Caco-2 (cell line): ENCODE results near the gene GUSB. TPM values are rescaled to one million over a fixed set of nuclear protein-coding genes. Genes with fewer than 3 reads are reported as not detected.

Source experiments
- BruUV-seq: library from RNA; stranded (reverse); fragments of 400-500 nt; replicated peaks from 2 replicates; lab custom pipeline; 2021; lab: Mats Ljungman, UMichigan
- CTCF ChIA-PET: fragments of 300-600 bp; sonication (Branson Sonifier 250); formaldehyde crosslinking; loops from one replicate; lab custom pipeline; 2022; ENCODE audit warnings: antibody characterized with exemption; lab: Charles Lee
- POLR2A ChIA-PET: fragments of 300-600 bp; sonication (Branson Sonifier 250); formaldehyde crosslinking; loops from one replicate; lab custom pipeline; 2022; ENCODE audit warnings: antibody characterized with exemption; lab: Charles Lee
- DNase-seq, 2 experiments: peaks; one replicate each; pipeline versions ENCODE4 v3.0.0 to v3.0.0-alpha.2; 2020 to 2022
- H3K27me3 ChIP-seq: replicated peaks from 2 replicates; pipeline ENCODE4 v1.6.0; 2011; ENCODE audit warnings: low read length; ENCODE audit not compliant: control insufficient read depth, insufficient read depth
- H3K36me3 ChIP-seq: 2 replicates; pipeline ENCODE4 v1.5.1; 2011; ENCODE audit warnings: low read length; ENCODE audit not compliant: control insufficient read depth, insufficient read depth
- H3K4me1 ChIP-seq: fragments of 250-450 bp; sonication (Bioruptor Pico); 2 replicates; pipeline ENCODE4 v1.5.1; 2020; ENCODE audit warnings: mild to moderate bottlenecking
- H3K4me3 ChIP-seq: 2 replicates; pipeline ENCODE4 v1.5.1; 2011; ENCODE audit warnings: low read depth, mild to moderate bottlenecking, control low read depth, low read length
- H3K9me3 ChIP-seq: fragments of 250-450 bp; sonication (Bioruptor Pico); 2 replicates; pipeline ENCODE4 v1.5.1; 2020; ENCODE audit warnings: mild to moderate bottlenecking, moderate library complexity
- H3K27ac Mint-ChIP-seq: one replicate; pipeline ENCODE4 v1.8.0; 2022; ENCODE audit warnings: mixed read lengths; ENCODE audit not compliant: unreplicated experiment
- H3K27me3 Mint-ChIP-seq: one replicate; pipeline ENCODE4 v1.8.0; 2022; ENCODE audit warnings: mixed read lengths; ENCODE audit not compliant: insufficient read depth, unreplicated experiment
- H3K36me3 Mint-ChIP-seq: one replicate; pipeline ENCODE4 v1.8.0; 2022; ENCODE audit warnings: mild to moderate bottlenecking, mixed read lengths; ENCODE audit not compliant: insufficient read depth, unreplicated experiment
- H3K4me1 Mint-ChIP-seq: one replicate; pipeline ENCODE4 v1.8.0; 2022; ENCODE audit warnings: low read depth, mixed read lengths; ENCODE audit not compliant: unreplicated experiment
- H3K4me3 Mint-ChIP-seq: one replicate; pipeline ENCODE4 v1.8.0; 2022; ENCODE audit warnings: mild to moderate bottlenecking, moderate library complexity, mixed read lengths; ENCODE audit not compliant: unreplicated experiment
- H3K9me3 Mint-ChIP-seq: one replicate; pipeline ENCODE4 v1.8.0; 2022; ENCODE audit warnings: mixed read lengths; ENCODE audit not compliant: unreplicated experiment
- intact Hi-C: fragments of 100-400 bp; cut with micrococcal nuclease; formaldehyde crosslinking; loops from one replicate; pipeline ENCODE4 v1.10.0; 2022; ENCODE audit not compliant: unreplicated experiment
- total RNA-seq: library from RNA; stranded (reverse); gene quantifications from 2 replicates; pipeline ENCODE4 v1.2.3, GENCODE V29; 2022
- TF ChIP-seq, protein P1 (sequence below), 2 experiments: fragments of 200-600 bp in 1 of 2; IDR thresholded peaks; 1 replicate in 1 of 2; 2 replicates in 1 of 2; pipeline versions ENCODE4 v1.5.1 to v1.8.0; 2011 to 2022; ENCODE audit warnings: antibody characterized with exemption in 1 of 2, control low read depth in 1 of 2, inconsistent platforms in 1 of 2, low read depth in 1 of 2, low read length in 1 of 2, mild to moderate bottlenecking in 1 of 2, moderate library complexity in 1 of 2; ENCODE audit not compliant: insufficient read depth in 1 of 2, severe bottlenecking in 1 of 2, unreplicated experiment in 1 of 2

GUSB gene
- total RNA-seq, 1 experiment from 2014 or later, result 71.3 TPM

DNA sequence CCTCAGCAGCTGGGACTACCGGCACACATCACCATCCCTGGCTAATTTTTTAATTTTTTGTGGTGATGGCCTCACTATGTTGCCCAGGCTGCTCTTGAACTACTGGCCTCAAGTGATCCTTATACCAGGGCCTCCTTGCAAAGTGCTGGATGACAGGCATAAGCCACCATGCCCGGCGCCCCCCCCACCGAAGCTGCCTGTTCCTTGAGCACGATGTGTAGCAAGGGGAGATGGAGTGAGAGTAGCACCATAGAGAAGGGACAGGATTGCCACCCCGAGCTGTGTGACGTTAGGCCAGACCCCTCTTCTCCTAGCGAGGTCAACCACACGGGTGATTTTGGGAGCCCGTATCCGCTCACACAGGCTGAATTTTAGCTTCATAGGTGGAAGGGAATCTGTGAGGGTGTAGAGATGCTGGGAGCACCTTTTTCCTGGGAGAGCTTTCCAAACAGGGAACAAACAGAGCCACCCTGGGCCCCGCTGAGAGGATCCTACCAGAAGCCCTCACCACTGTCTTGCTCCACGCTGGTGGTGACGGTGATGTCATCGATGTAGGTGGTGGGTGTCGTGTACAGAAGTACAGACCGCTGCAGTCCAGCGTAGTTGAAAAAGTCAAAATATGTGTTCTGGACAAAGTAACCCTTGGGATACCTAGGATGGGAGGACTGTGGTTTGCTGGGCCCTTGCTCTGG is 3.0 kb downstream of the GUSB start:
- no peak for DNase-seq
- H3K4me3 ChIP-seq, result no peak overlapping the region
- ChIA-PET POLR2A (no interaction called here), CTCF (no interaction called here)
- H3K4me1 Mint-ChIP-seq, result no peaks in the 10 kb centered on the region
- peaks cover 9% of the 10 kb centered on the region for H3K4me1 ChIP-seq
- intact Hi-C loops, result no loop called here
- no peak overlapping the region for H3K4me3 Mint-ChIP-seq
- no peaks in the 10 kb centered on the region for H3K9me3 Mint-ChIP-seq
- no peaks in the 10 kb centered on the region for H3K9me3 ChIP-seq
- TF ChIP-seq, protein P1, sequence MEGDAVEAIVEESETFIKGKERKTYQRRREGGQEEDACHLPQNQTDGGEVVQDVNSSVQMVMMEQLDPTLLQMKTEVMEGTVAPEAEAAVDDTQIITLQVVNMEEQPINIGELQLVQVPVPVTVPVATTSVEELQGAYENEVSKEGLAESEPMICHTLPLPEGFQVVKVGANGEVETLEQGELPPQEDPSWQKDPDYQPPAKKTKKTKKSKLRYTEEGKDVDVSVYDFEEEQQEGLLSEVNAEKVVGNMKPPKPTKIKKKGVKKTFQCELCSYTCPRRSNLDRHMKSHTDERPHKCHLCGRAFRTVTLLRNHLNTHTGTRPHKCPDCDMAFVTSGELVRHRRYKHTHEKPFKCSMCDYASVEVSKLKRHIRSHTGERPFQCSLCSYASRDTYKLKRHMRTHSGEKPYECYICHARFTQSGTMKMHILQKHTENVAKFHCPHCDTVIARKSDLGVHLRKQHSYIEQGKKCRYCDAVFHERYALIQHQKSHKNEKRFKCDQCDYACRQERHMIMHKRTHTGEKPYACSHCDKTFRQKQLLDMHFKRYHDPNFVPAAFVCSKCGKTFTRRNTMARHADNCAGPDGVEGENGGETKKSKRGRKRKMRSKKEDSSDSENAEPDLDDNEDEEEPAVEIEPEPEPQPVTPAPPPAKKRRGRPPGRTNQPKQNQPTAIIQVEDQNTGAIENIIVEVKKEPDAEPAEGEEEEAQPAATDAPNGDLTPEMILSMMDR (IDR thresholded peaks at IDR 0.05; ENCODE audit: insufficient read depth in 1 of 2, low read depth in 1 of 2, low read length in 1 of 2, severe bottlenecking in 1 of 2, unreplicated experiment in 1 of 2), result no peak
- no peaks in the 10 kb centered on the region for H3K27me3 Mint-ChIP-seq
- TSS peak; percentile 5 for BruUV-seq
- H3K36me3 ChIP-seq, result no peaks in the 10 kb centered on the region
- no peak overlapping the region for H3K27ac Mint-ChIP-seq
- H3K36me3 Mint-ChIP-seq, result peaks cover 22% of the 10 kb centered on the region
- H3K27me3 ChIP-seq, result no peaks in the 10 kb centered on the region

DNA sequence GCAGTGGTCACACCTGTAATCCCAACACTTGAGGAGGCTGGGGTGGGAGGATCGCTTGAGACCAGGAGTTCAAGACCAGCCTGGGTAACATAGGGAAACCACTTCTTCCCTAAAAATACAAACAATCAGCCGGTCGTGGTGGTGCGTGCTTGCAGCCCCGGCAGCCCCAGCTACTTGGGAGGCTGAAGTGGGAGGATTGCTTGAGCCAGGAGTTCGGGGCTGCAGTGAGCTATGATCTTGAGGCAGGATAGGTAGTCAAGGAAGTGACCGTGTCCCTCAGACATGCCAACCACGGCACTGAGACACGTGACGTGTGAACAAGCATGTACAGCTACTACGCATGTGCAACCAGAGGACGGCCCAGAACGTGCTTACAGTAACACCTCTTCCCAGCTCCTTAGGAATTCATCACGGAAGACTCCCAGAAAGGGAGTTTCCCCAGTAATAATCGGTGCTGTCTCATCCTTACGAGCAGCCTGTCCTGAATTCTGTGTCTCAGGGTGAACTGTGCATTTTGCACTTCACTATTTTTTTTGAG is 5.3 kb downstream of the GUSB start:
- H3K9me3 Mint-ChIP-seq, result no peaks in the 10 kb centered on the region
- no peak overlapping the region for H3K27ac Mint-ChIP-seq
- ChIA-PET CTCF (no interaction called here), POLR2A (no interaction called here)
- peaks cover 44% of the 10 kb centered on the region for H3K36me3 Mint-ChIP-seq
- no peaks in the 10 kb centered on the region for H3K9me3 ChIP-seq
- no peaks in the 10 kb centered on the region for H3K27me3 ChIP-seq
- TF ChIP-seq, protein P1 (IDR thresholded peaks at IDR 0.05; ENCODE audit: insufficient read depth in 1 of 2, low read depth in 1 of 2, low read length in 1 of 2, severe bottlenecking in 1 of 2, unreplicated experiment in 1 of 2), result no peak
- H3K4me3 ChIP-seq, result no peak overlapping the region
- H3K27me3 Mint-ChIP-seq, result no peaks in the 10 kb centered on the region
- no peaks in the 10 kb centered on the region for H3K36me3 ChIP-seq
- no peaks in the 10 kb centered on the region for H3K4me1 Mint-ChIP-seq
- H3K4me3 Mint-ChIP-seq, result no peak overlapping the region
- intact Hi-C loops, result no loop called here
- DNase-seq, result no peak
- peaks cover 5% of the 10 kb centered on the region; the same call in 1 of the 2 replicates for H3K4me1 ChIP-seq
- no TSS peak for BruUV-seq

DNA sequence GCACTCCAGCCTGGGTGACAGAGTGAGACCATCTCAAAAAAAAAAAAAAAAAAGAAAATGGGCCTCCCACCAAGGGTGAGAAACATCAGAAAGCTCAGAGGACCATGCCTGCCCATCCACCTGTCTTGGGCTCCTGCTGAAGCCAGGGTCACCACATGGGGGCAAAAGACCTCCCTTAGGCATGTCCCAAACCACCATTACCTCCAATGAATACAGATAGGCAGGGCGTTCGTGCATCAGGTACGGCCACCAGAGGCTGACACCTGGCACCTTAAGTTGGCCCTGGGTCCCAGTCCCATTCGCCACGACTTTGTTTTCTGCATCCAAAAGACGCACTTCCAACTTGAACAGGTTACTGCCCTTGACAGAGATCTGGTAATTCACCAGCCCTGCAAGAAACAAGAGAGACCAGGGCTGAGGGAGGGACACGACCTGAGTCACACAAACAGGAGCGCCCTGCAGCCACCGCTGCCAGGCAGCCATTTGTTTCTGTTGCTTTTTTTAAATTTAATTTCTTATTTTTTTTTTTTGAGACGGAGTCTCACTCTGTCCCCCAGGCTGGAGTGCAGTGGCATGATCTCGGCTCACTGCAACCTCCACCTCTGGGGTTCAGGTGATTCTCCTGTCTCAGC is 6.1 kb downstream of the GUSB start:
- no peak overlapping the region for H3K4me3 ChIP-seq
- Mint-ChIP-seq H3K27ac (no peak overlapping the region), H3K4me3 (no peak overlapping the region), H3K4me1 (no peaks in the 10 kb centered on the region), H3K27me3 (no peaks in the 10 kb centered on the region), H3K36me3 (peaks cover 52% of the 10 kb centered on the region), H3K9me3 (no peaks in the 10 kb centered on the region)
- no peaks in the 10 kb centered on the region for H3K27me3 ChIP-seq
- H3K9me3 ChIP-seq, result no peaks in the 10 kb centered on the region
- ChIA-PET POLR2A (no interaction called here), CTCF (no interaction called here)
- TF ChIP-seq, protein P1 (IDR thresholded peaks at IDR 0.05; ENCODE audit: insufficient read depth in 1 of 2, low read depth in 1 of 2, low read length in 1 of 2, severe bottlenecking in 1 of 2, unreplicated experiment in 1 of 2), result peak in 1 of 2 experiments; percentile 35
- intact Hi-C loops, result no loop called here
- peak in 1 of 2 experiments; percentile 17 for DNase-seq
- H3K4me1 ChIP-seq, result peaks cover 4% of the 10 kb centered on the region; the same call in 1 of the 2 replicates
- BruUV-seq, result no TSS peak
- no peaks in the 10 kb centered on the region for H3K36me3 ChIP-seq
